RPMI8226 (cell line): ENCODE measurements around the gene MMP7.

Source experiments
- DNase-seq: peaks from one replicate; pipeline ENCODE4 v3.0.0-alpha.2; 2015

The MMP7 gene

DNA sequence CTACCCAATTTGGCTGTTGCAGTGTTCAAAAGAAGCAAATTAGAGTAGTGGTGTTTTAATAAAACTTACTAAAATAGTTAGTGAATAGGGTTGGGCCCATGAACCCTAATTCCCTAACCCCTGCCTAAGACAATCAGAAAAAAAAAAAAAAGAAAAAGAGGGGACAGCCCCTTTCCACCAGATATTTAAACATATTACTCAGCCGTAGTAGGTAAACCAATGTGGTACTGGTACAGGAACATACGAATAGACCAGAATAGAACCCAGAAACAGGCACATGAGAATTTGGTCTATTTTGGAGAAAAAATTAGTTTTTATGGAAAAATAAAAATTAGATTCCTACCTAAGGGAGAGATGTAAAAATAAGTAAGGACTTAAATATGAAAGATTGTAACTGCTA is 38.6 kb downstream of the MMP7 start:
- DNase-seq: no peak

DNA sequence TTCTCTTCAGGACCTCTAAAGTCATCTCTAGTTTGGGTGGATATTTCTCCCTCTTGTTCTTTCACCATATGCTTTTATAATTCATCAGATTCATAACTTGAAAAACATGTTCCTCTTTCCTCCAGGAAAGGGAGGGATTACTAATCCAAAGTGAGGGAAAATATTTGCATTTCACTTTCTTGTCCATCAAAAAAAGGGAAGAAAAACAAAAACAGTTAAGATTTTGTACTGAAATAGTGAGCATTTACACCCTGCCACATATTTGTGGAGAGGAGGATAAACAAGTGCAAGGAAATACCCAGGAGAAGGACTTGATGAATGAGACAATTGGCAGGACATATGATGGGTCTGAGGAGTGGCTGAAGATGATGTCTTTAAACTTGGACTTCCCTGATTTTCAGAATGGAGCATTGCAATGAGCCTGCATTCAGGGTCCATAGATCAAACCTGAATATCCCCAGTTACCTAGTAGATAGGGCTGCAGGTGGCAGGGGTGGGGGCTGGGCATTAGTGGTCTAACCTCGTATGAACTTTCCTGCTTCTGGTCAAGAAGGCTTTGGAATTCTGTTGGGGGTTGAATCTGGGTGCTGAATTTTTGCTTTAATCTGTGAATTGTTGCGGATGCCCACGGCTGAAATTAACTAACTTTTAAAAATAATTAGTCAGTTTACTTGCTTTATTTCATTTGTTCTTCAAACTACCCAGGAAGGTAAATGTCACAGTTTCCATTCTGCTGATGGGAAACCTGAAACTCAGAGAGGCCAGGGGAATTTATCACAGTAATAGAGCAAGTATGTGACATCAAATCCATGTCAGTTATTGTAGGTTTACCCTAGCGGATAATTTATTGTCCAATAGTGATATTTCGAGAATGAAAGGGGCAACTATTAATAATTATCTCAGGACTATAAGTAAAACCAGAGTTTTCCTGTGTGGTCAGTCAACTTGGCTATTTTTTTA is 41.1 kb downstream of the MMP7 start:
- DNase-seq: no peak

DNA sequence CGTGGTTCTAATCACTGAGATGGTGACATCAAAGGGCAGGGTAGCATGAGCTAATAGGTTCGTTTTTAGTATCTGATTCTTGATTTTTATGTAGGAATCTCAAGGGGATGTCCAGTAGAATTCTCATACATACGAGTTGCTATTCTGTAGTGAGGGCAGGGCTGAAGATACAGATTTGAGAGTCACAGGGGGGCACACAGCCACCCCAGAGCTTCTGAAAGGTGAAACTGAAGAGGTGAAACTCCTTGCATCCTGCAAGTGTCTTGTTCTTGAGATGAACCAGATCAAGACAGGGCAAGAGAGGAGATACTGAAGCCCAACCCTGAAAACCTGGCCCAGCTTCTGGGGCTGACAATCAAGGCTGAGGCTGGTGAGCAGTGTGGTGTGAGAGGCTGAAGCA is 42.3 kb downstream of the MMP7 start:
- DNase-seq: no peak

DNA sequence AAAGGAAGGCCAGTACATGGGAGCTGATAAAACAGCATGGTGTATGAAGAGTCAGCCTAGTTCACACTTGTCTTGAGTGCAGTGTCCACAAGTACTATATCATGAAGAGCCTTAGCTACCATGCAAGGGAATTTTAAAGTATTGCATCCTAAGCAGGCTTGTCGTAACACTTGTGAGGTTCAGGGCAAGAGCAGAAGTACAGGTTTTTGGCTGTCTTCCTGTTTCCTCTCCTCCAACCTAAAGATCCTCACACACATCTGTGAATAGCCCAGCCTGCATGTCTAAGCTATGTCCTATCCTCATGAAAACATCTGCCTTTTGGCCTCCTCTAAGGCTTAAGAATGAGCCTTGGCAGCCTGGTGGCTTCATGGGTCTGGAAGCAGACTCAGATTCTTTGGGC is 43.3 kb downstream of the MMP7 start:
- DNase-seq: no peak

DNA sequence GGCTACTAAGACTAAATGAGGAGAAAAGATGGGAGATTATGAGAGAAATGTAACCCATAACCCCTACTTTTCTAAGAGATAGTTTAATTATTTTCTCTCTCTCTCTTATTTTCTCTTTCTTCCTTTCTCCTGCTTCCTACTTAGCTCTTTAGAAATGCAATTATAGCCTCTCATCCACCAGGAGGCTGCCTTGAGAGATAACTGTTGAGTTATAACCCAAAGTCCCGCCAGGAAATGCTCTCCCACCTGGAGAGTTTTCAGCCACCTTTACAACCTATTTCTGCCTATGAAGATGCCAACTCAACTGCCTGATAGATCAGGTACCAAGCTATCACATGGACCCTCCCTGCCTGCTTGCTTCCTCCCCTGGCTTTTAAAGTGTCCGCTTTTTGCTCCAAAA is 44.0 kb downstream of the MMP7 start:
- no peak for DNase-seq

DNA sequence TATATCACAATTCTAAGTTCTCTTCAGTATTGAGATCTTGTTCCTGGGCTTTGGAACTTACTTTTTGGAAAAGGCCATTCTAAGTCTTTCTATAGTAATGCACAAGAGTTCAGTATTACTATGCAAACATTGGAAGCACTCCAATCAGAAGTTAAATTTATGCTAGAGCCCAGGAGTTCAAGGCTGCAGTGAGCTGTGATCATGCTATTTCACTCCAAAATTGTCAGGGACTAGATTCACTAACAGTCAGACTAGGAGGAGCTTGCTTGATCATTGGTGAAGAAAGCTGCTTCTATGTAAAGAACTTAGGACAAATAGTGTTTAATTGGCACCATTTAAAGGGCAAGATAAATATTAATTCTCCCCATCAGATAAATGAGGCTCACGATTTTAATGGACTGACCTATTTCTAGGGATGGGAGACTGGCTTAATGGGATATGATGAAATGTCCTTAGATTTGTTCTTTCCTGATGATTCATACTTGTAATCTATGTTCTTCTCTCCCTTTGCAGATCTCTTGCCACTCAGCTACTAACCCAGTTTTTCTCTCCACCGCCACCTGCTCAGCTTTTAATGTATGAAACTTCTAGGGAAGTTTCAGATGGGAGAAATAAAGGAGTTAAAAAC is 45.3 kb downstream of the MMP7 start:
- peak; percentile 16 for DNase-seq

DNA sequence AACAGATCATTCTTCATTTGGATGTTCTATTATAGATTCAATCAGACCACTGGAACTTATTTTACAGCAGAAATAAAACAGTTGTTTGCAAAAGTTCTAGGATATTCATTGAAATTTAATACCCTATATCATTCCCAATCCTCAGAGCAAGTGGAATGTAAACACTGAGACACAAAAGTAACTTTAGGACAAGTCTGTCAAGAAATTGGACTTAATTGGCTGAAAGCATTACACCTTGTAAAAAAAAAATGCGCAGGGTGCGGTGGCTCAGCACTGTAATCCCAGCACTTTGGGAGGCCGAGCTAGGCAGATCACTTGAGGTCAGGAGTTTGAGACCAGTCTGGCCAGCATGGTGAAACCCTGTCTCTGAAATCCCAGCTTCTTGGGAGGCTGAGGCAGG is 48.1 kb downstream of the MMP7 start:
- no peak for DNase-seq

DNA sequence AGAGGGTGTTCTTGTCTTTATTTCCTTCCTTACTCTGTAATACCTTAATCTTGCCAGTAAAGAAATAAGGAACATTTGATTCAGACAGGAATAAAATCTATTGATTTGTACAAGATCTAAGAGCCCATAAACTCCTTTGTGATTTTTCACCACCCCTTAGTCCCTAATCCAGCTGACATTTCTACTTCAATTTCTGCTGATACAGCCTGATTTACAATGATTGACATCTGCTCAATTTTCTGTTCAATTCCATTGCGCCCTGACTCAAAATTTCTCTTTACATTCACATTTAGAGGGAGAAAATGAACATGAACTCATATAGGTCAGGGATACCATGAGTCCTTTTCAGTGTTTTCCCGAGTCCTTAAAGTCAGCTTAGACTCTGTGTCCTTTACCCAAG is 50.8 kb downstream of the MMP7 start:
- no peak for DNase-seq

DNA sequence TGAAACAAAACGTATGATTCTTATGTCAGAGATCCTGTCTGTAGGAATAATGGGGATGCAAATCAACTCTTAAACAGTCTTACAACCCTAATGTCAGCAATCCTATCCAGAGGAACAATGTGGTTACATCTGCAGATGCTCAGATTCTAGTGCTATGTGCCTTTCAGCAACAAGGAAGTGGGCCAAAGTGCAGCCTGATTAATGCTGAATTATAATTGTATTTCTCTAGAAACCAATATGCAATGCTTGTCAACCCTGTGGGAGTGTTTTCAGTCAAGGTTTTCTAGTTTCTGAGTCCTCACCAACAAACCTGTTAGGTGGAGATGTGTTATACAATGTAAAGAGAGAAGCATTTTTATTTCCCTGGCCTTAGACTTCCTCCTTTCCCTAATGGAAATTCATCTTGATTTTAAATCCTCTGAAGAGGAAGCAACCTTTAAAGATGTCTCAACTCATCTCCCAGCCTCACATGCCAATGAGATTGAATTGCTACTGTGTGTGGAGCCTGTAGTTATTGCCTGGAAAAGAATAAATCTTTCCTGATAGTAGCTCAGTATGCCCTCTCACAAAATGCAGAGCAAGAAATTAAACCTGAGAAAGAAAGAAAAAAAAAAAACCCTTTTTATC is 51.8 kb downstream of the MMP7 start:
- DNase-seq: peak; percentile 30

DNA sequence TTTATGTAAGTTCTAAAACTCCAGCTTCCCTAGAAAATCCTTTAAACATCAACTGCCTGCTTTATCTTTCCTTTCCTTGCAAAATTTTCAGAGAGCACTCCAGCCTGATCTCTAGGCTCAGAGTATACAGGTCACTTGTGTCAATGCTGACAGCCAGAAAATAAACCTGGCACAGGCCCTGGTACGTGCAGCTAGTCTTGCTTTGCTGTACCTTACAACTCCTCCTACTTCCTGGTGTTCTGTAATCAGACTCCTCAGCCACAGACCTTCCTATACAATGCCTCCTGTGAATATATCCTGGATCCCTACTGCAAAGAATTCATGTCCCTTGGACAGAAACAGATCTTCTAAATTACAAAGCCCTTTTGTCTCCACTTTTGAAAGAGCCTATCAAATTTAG is 53.7 kb downstream of the MMP7 start:
- DNase-seq: peak; percentile 82

DNA sequence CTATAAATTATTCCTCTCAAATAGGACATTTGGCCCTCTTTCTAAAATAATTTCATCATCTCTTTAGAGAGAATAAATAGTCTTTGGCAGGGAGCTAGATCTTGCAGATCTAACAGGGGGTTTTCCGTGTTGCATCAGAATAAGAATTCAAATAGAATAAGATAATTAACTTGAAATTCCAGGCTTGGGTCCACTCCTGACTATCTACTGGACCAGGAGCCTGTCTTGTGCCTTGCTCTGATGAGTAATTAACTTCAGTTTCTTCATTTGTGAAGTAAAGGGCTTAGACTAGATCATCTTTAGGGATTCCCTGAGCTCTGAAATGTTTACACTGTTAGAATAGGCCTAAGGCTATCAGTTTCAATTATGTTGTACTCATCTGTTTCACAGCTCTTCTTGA is 54.5 kb downstream of the MMP7 start:
- no peak for DNase-seq

DNA sequence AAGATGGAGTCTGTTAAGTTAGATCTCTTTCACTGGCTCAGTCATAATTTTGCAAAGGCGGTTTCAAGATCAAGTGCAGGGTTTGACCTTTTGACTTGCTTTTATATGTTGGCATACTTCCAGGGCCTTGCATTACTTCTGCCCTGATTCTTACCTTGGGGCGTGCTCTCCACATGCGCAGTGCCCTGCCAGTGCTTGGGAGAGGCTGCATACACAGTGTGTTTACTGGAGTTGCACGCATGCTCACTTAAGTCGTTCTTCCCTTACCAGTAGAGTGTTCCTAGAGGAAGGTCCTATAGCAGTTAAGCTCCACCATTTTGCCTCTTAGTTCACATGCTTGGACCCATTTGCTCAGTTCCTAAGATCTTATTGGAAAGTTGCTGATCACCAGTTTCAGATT is 57.0 kb downstream of the MMP7 start:
- no peak for DNase-seq

DNA sequence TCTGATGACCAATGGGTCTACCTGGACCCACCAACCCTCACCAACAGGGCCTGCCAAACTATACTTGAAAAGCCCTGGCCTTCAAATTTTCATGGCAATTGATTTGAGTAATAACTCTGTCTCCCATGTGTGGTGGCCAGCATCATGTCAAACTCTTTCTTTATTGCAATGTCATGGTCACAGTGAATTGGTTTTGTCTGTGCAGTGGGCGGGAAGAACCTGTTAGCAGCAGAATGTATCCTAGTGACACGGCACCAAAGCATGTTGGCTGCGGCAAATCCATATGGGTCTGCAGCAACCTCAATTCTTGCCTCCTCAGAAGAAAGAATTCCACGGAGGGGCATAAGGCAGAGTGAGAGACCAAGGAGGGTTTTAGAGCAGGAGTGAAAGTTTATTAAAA is 58.4 kb downstream of the MMP7 start:
- DNase-seq: no peak

DNA sequence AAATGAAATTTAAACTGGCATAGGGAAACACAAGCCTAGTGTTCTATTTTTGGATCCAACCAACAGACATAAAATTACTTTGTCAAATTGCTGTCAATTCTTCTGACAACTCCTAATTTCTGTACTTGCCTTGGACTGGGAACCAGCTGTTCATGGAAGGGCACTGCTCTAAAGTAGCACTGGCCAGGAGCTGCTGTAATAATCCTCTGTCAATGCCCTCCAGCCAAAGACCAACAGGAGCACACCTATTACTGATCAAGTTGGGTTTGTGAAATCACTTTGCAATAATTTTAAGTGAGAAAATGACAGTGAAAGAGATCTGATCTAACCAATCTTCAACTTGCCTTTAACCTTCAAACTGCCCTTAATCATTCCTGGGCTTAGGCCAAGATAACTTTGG is 59.1 kb downstream of the MMP7 start:
- no peak for DNase-seq
